Ovary (tissue), 9 donors: ENCODE results near the gene ADAMTS2. TPM values are rescaled to one million over a fixed set of nuclear protein-coding genes. Genes with fewer than 3 reads are reported as not detected.

Source experiments
- DNase-seq, 5 donors: peaks; one replicate each; pipeline ENCODE4 v3.0.0-alpha.2; 2019 to 2020
- H3K27ac ChIP-seq, 2 donors: fragments of 200-600 bp; one replicate each; pipeline versions ENCODE4 v1.5.1 to v1.8.0; 2019 to 2022
- H3K27me3 ChIP-seq: fragments of 200-600 bp; one replicate; pipeline ENCODE4 v1.8.0; 2022
- H3K36me3 ChIP-seq: fragments of 200-600 bp; sonication (generic); one replicate; pipeline ENCODE4 v1.5.1; 2019
- H3K4me1 ChIP-seq: one replicate; pipeline ENCODE4 v1.8.1; 2013; ENCODE audit warnings: mild to moderate bottlenecking, moderate library complexity; ENCODE audit not compliant: insufficient read depth
- H3K4me3 ChIP-seq: fragments of 200-600 bp; sonication (generic); one replicate; pipeline ENCODE4 v1.5.1; 2017
- H3K9me3 ChIP-seq, 2 donors: fragments of 200-600 bp in 1 of 2; sonication (generic) in 1 of 2; one replicate each; pipeline versions ENCODE4 v1.5.1 to v1.8.1; 2013 to 2019; ENCODE audit warnings: mild to moderate bottlenecking in 1 of 2, moderate library complexity in 1 of 2
- EP300 ChIP-seq: sonication (generic); formaldehyde crosslinking; IDR thresholded peaks from one replicate; pipeline ENCODE4 v1.6.1; 2017; ENCODE audit warnings: antibody characterized with exemption
- POLR2A ChIP-seq: fragments of 450-650 bp; IDR thresholded peaks from one replicate; pipeline ENCODE4 v1.6.1; 2017; ENCODE audit warnings: antibody characterized with exemption, mild to moderate bottlenecking, moderate library complexity
- WGBS, 3 donors: extraction: QIAGEN DNeasy Blood & Tissue Kit in 1 of 3; methylation state at CpG; one replicate each; pipeline versions ENCODE4 v1.1.5 to v1.1.7; 2013 to 2017; 5-methylcytosine and 5-hydroxymethylcytosine counted together
- intact Hi-C, 4 donors: fragments of 100-400 bp; cut with DNase I; formaldehyde crosslinking; loops; one replicate each; pipeline versions ENCODE4 v1.11.0 to v1.15.1; 2022 to 2023
- polyA plus RNA-seq, 2 donors: library from polyadenylated mRNA; stranded (reverse); fragments of 200-250 nt in 1 of 2; fragments of 350-450 nt in 1 of 2; fragmentation: Illumina TruSeq in 1 of 2; extraction: RNeasy Lipid Tissue Mini Kit (QIAGEN cat#74804) in 1 of 2; gene quantifications; one replicate each; pipeline ENCODE4 v1.2.3, GENCODE V29; 2013 to 2014
- total RNA-seq, 7 donors: library from RNA; depleted of rRNA in 2 of 7; stranded (reverse); fragments of >200 nt in 2 of 7; fragmentation: NEBNext Ultra II Directional in 3 of 7; extraction: Animal tissue kit (Norgen Biotek cat#: 25700) in 3 of 7; gene quantifications; one replicate each; pipeline versions ENCODE4 v1.1.0 to v1.2.4, GENCODE V29; 2016 to 2023
- TF ChIP-seq, protein P1 (sequence below), 3 donors: fragments of 450-650 bp in 2 of 3; fragments of 200-600 bp in 1 of 3; IDR thresholded peaks; one replicate each; pipeline versions ENCODE4 v1.5.1 to v1.8.0; 2016 to 2022; ENCODE audit warnings: antibody characterized with exemption in 3 of 3, mild to moderate bottlenecking in 1 of 3
- donor health status: DM: no; HTN: no; CAD: no; lungs with moderate emphysema.
- donor health status: DM: no; HTN: no; CAD: no.
- donor health status: Bipolar disorder and iron deficiency.
- donor health status: DM: yes; HTN: yes; CAD: no.
- donor health status: DM: no; HTN: no; CAD: no.
- donor health status: DM: yes; HTN: yes; CAD: no.

Gene ADAMTS2
- total and polyA plus RNA-seq, 9 donors, result 7.9 to 31.8 (median 11.5) TPM

DNA sequence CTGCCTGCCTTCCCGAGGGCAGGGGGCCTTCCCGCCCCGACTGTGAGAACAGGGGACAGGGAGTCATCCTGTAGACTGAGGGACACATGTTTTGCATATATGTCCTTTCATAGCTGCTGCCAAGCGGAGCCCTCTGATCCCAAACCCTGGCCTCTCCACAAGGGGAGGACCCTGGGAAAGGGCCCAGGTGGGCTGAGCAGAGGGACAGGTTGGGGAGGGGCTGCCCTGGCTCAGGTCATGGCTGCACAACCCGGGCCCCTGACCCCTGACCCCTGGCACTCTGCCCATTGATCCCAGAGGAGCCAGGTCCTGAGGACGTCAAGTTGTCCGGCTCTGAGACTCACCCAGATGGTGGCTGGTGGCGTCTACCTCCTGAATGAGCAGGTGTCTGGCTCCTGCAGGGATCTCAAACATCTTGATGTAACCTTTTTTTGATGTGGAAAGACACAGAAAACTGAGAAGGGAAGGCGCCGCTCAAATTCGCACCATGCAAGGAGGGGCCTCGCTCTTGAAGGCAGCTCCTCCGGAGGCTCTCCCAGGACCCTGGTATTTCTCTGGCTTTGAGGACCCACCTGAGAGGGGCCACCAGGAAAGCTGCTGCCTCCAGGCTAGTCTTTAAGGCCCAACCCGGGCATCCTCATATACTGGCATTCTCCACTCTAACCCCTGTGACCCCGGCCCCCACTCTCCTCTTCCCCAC lies 213.2 kb downstream of the ADAMTS2 start:
- Histone ChIP-seq H3K27me3 (no peaks in the 10 kb centered on the region), H3K36me3 (no peaks in the 10 kb centered on the region), H3K4me1 (no peaks in the 10 kb centered on the region), H3K4me3 (no peak overlapping the region), H3K27ac (no peak overlapping the region), H3K9me3 (no peaks in the 10 kb centered on the region)
- intact Hi-C loops, result no loop called here
- DNase-seq, result peak in 1 of 5 donors; percentile 35
- 83 to 87% (median 83%) methylated on average over 15 of the region's 15 CpGs for WGBS, 3 donors
- TF ChIP-seq EP300, result no peak
- TF ChIP-seq POLR2A, result no peak
- TF ChIP-seq, protein P1, sequence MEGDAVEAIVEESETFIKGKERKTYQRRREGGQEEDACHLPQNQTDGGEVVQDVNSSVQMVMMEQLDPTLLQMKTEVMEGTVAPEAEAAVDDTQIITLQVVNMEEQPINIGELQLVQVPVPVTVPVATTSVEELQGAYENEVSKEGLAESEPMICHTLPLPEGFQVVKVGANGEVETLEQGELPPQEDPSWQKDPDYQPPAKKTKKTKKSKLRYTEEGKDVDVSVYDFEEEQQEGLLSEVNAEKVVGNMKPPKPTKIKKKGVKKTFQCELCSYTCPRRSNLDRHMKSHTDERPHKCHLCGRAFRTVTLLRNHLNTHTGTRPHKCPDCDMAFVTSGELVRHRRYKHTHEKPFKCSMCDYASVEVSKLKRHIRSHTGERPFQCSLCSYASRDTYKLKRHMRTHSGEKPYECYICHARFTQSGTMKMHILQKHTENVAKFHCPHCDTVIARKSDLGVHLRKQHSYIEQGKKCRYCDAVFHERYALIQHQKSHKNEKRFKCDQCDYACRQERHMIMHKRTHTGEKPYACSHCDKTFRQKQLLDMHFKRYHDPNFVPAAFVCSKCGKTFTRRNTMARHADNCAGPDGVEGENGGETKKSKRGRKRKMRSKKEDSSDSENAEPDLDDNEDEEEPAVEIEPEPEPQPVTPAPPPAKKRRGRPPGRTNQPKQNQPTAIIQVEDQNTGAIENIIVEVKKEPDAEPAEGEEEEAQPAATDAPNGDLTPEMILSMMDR (IDR thresholded peaks at IDR 0.05), result no peak

DNA sequence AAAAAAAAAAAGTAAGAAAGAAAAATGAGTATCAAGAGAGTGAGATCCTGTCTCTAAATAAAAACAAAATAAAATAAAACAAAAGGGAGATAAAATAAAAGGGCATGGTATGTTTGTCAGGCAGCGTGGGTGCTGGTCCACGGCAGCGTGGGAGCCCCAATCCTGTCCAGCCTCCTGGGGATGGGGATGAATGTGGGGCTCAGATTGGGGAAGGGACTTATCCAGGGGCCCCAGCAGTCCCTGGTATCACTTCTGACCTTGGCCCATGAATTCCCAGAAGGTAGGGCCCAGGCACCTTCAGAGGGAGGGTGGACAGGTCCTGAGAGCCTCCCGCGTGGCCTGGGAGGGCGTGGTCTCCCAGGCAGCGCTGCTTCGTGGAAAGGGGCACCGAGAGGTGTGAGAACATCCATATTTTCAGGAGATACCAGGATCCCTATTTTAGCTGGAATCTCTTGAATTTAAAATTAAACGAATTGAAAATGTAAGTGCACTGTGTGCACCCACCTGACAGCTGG lies 213.9 kb downstream of the ADAMTS2 start:
- intact Hi-C loops, result no loop called here
- no peak for TF ChIP-seq POLR2A
- TF ChIP-seq, protein P1 (IDR thresholded peaks at IDR 0.05), result no peak
- TF ChIP-seq EP300, result no peak
- Histone ChIP-seq H3K27ac (no peak overlapping the region), H3K36me3 (no peaks in the 10 kb centered on the region), H3K9me3 (no peaks in the 10 kb centered on the region), H3K27me3 (no peaks in the 10 kb centered on the region), H3K4me1 (no peaks in the 10 kb centered on the region), H3K4me3 (no peak overlapping the region)
- 77 to 92% (median 83%) methylated on average over 10 of the region's 10 CpGs for WGBS, 3 donors
- peak in 1 of 5 donors; percentile 14 for DNase-seq

DNA sequence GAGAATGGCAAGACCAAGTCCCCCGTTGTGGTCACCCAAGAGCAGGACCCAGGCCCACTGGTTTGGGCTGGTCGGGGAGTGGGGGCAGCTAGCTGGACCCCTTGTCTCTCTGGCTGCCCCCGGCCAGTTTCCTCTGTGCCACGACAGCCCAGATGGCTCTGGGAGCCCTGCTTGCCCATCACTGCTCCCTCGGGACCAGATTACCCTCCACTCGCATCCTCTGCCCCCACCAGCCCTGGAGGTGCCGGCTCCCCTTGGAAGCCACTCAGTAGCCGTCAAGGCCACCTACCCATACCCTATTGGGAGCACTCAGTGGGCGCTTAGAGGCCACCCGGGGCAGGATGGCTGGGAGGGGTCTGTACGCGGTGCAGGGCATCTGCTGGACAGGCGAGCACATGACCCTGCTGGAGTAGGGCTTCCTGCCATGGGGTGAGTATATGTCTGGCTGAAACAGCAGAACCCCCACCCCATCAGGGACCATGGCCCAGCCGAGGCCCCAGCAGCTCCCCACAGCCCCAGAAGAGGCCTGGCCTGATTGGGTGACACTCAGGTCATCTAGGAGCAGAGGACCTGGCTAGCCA lies 215.1 kb downstream of the ADAMTS2 start:
- no peaks in the 10 kb centered on the region for H3K4me1 ChIP-seq
- no peak overlapping the region for H3K4me3 ChIP-seq
- H3K9me3 ChIP-seq, result no peaks in the 10 kb centered on the region
- intact Hi-C loops, result no loop called here
- no peaks in the 10 kb centered on the region for H3K36me3 ChIP-seq
- peak in 1 of 5 donors; percentile 19 for DNase-seq
- no peaks in the 10 kb centered on the region for H3K27me3 ChIP-seq
- H3K27ac ChIP-seq, result no peak overlapping the region
- 88 to 94% (median 91%) methylated on average over 11 to 14 of the region's 14 CpGs for WGBS, 3 donors
- TF ChIP-seq POLR2A, result no peak
- no peak for TF ChIP-seq EP300
- TF ChIP-seq, protein P1 (IDR thresholded peaks at IDR 0.05), result no peak

DNA sequence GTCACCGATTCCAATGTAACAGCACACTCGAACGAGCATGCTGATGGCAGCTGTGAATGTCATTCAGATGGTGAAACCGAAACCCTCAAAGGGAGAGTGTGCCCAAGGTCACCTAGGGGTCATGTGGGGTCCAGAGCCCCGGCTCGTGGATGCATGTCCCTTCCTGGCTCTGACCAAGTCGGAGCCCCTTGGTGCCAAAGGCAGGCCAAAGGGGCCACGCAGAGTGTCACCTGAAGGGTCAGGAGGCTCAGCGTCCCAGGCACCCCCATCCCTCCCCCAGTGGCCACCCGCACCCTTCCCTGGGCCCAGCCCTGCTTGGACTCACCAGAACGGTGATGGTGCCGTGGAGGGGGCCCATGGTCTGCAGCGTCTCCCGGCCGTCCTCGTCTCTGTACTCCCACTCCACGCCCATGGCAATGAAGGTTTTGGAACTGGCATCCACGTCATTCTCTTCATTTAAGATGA lies 215.6 kb downstream of the ADAMTS2 start:
- Histone ChIP-seq H3K9me3 (no peaks in the 10 kb centered on the region), H3K4me3 (no peak overlapping the region), H3K36me3 (no peaks in the 10 kb centered on the region), H3K4me1 (no peaks in the 10 kb centered on the region), H3K27me3 (no peaks in the 10 kb centered on the region), H3K27ac (no peak overlapping the region)
- intact Hi-C loops, result no loop called here
- TF ChIP-seq, protein P1 (IDR thresholded peaks at IDR 0.05), result no peak
- TF ChIP-seq EP300 (no peak), POLR2A (no peak)
- 85 to 89% (median 89%) methylated on average over 18 of the region's 18 CpGs for WGBS, 3 donors
- peak in 2 of 5 donors; percentile 4 to 23 for DNase-seq
